Measurements from ENCODE around the gene SAMHD1.

Gene SAMHD1

GRCh38 chr20:36871640-36872570 lies 79.6 kb downstream of the SAMHD1 start:
- Histone ChIP-seq H3K4me3 (ENCODE audit: low read length) (no peak overlapping the region), H3K4me1 (ENCODE audit: control insufficient read depth, insufficient read depth, low read length) (peaks cover under 1% of the 10 kb centered on the region), H3K9ac (ENCODE audit: low read length) (no peak overlapping the region), H3K36me3 (ENCODE audit: control insufficient read depth, insufficient read depth, low read length, severe bottlenecking) (no peaks in the 10 kb centered on the region), H3K9me3 (ENCODE audit: control insufficient read depth, low read length) (no peaks in the 10 kb centered on the region), H3K27me3 (replicated peaks; ENCODE audit: control insufficient read depth, insufficient read depth, low read length) (no peaks in the 10 kb centered on the region)
- DNase-seq (ENCODE audit: low read depth) = no peak

GRCh38 chr20:36866681-36867495 lies 84.6 kb downstream of the SAMHD1 start:
- H3K36me3 ChIP-seq (ENCODE audit: control insufficient read depth, insufficient read depth, low read length, severe bottlenecking) = no peaks in the 10 kb centered on the region
- peaks cover 4% of the 10 kb centered on the region for H3K4me1 ChIP-seq (ENCODE audit: control insufficient read depth, insufficient read depth, low read length)
- no peak overlapping the region for H3K4me3 ChIP-seq (ENCODE audit: low read length)
- no peaks in the 10 kb centered on the region for H3K27me3 ChIP-seq (replicated peaks; ENCODE audit: control insufficient read depth, insufficient read depth, low read length)
- no peak overlapping the region for H3K9ac ChIP-seq (ENCODE audit: low read length)
- H3K9me3 ChIP-seq (ENCODE audit: control insufficient read depth, low read length) = no peaks in the 10 kb centered on the region
- DNase-seq (ENCODE audit: low read depth) = peak; percentile 15

DNA sequence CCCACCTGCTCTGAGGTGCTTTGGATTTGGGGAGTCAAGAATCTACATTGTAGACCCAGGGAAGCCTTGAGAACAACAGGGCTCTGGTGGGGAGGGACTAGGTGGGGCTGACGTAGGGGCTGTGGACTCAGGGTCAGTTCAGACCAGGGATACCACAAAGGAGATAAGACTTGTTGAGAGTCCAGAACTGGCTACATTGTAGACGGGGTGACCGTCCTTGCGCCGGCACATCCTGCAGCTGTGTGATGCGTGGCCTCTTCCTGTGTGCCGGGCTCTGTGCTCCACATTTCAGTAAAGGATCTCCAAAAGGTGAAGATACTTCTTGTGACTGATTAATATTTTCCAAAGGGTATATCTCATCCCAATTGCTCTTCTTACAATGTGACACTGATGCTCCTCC lies 85.3 kb downstream of the SAMHD1 start:
- H3K9me3 ChIP-seq (ENCODE audit: control insufficient read depth, low read length) = no peaks in the 10 kb centered on the region
- no peaks in the 10 kb centered on the region for H3K27me3 ChIP-seq (replicated peaks; ENCODE audit: control insufficient read depth, insufficient read depth, low read length)
- H3K36me3 ChIP-seq (ENCODE audit: control insufficient read depth, insufficient read depth, low read length, severe bottlenecking) = no peaks in the 10 kb centered on the region
- no peak overlapping the region for H3K4me3 ChIP-seq (ENCODE audit: low read length)
- H3K9ac ChIP-seq (ENCODE audit: low read length) = no peak overlapping the region
- peaks cover 11% of the 10 kb centered on the region for H3K4me1 ChIP-seq (ENCODE audit: control insufficient read depth, insufficient read depth, low read length)
- no peak for DNase-seq (ENCODE audit: low read depth)

- Histone ChIP-seq H3K36me3 (ENCODE audit: control insufficient read depth, insufficient read depth, low read length, severe bottlenecking) (no peaks in the 10 kb centered on the region), H3K9me3 (ENCODE audit: control insufficient read depth, low read length) (no peaks in the 10 kb centered on the region), H3K4me3 (ENCODE audit: low read length) (no peak overlapping the region), H3K27me3 (replicated peaks; ENCODE audit: control insufficient read depth, insufficient read depth, low read length) (no peaks in the 10 kb centered on the region), H3K4me1 (ENCODE audit: control insufficient read depth, insufficient read depth, low read length) (peaks cover 15% of the 10 kb centered on the region), H3K9ac (ENCODE audit: low read length) (no peak overlapping the region)
- no peak for DNase-seq (ENCODE audit: low read depth)
Observed at GRCh38 chr20:36865861-36866149, 85.7 kb downstream of the SAMHD1 start.

GRCh38 chr20:36865076-36865860 lies 86.2 kb downstream of the SAMHD1 start:
- no peaks in the 10 kb centered on the region for H3K36me3 ChIP-seq (ENCODE audit: control insufficient read depth, insufficient read depth, low read length, severe bottlenecking)
- H3K4me1 ChIP-seq (ENCODE audit: control insufficient read depth, insufficient read depth, low read length) = peaks cover 20% of the 10 kb centered on the region
- H3K4me3 ChIP-seq (ENCODE audit: low read length) = no peak overlapping the region
- no peak for DNase-seq (ENCODE audit: low read depth)
- no peak overlapping the region for H3K9ac ChIP-seq (ENCODE audit: low read length)
- no peaks in the 10 kb centered on the region for H3K27me3 ChIP-seq (replicated peaks; ENCODE audit: control insufficient read depth, insufficient read depth, low read length)
- no peaks in the 10 kb centered on the region for H3K9me3 ChIP-seq (ENCODE audit: control insufficient read depth, low read length)

- DNase-seq (ENCODE audit: low read depth) = peak; percentile 58
- Histone ChIP-seq H3K4me3 (ENCODE audit: low read length) (peak overlapping the region; percentile 80), H3K4me1 (ENCODE audit: control insufficient read depth, insufficient read depth, low read length) (peaks cover 29% of the 10 kb centered on the region), H3K9ac (ENCODE audit: low read length) (peak overlapping the region; percentile 86), H3K9me3 (ENCODE audit: control insufficient read depth, low read length) (no peaks in the 10 kb centered on the region), H3K36me3 (ENCODE audit: control insufficient read depth, insufficient read depth, low read length, severe bottlenecking) (no peaks in the 10 kb centered on the region), H3K27me3 (replicated peaks; ENCODE audit: control insufficient read depth, insufficient read depth, low read length) (no peaks in the 10 kb centered on the region)
Observed at GRCh38 chr20:36862857-36863668, 88.4 kb downstream of the SAMHD1 start.

GRCh38 chr20:36861875-36862801 lies 89.4 kb downstream of the SAMHD1 start:
- DNase-seq (ENCODE audit: low read depth) = peak; percentile 91
- Histone ChIP-seq H3K36me3 (ENCODE audit: control insufficient read depth, insufficient read depth, low read length, severe bottlenecking) (no peaks in the 10 kb centered on the region), H3K4me3 (ENCODE audit: low read length) (peak overlapping the region; percentile 80), H3K9ac (ENCODE audit: low read length) (peak overlapping the region; percentile 86), H3K27me3 (replicated peaks; ENCODE audit: control insufficient read depth, insufficient read depth, low read length) (no peaks in the 10 kb centered on the region), H3K9me3 (ENCODE audit: control insufficient read depth, low read length) (no peaks in the 10 kb centered on the region), H3K4me1 (ENCODE audit: control insufficient read depth, insufficient read depth, low read length) (peaks cover 31% of the 10 kb centered on the region)

GRCh38 chr20:36861625-36861874 lies 90.0 kb downstream of the SAMHD1 start:
- H3K9me3 ChIP-seq (ENCODE audit: control insufficient read depth, low read length) = no peaks in the 10 kb centered on the region
- no peaks in the 10 kb centered on the region for H3K27me3 ChIP-seq (replicated peaks; ENCODE audit: control insufficient read depth, insufficient read depth, low read length)
- no peaks in the 10 kb centered on the region for H3K36me3 ChIP-seq (ENCODE audit: control insufficient read depth, insufficient read depth, low read length, severe bottlenecking)
- H3K9ac ChIP-seq (ENCODE audit: low read length) = peak overlapping the region; percentile 86
- H3K4me1 ChIP-seq (ENCODE audit: control insufficient read depth, insufficient read depth, low read length) = peaks cover 29% of the 10 kb centered on the region
- H3K4me3 ChIP-seq (ENCODE audit: low read length) = peak overlapping the region; percentile 80
- DNase-seq (ENCODE audit: low read depth) = no peak

DNA sequence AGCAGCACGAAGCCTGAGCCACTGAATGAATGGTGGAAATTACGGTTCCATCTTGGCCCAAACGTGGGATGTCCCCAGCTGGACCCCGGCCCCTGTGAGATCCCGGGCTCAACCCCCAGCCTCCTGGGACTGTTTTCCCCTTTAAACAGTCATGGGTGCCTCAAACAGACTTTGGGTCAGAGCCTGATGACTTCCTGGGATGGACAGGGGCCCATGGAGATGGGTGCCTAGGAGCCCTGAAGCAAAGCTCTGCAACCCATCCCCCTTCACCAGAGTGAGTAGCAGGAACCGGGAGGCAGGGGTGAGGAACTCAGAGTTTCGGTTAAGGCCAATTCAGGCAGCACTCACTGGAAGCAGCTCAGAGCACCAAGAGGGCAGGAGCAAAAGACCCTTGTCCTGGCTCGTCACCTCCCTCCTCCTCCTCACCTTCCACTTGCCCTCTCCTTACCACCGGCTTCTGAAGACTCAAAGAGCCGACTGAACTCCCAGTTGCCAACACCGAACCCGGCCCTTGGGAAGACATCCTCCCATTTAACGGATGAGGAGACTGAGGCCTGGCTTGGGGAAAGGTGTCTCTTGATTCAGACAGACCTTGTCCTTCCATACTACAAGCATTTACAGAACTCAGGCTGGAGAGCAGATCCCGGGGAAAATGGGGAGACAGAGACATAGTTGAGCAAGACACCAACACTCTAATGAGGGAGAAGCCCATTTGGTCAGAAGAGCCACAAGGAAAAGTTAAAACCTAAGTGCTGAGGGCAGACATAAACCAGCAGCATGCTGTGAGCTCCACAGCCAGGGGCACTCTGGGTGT lies 90.5 kb downstream of the SAMHD1 start:
- H3K36me3 ChIP-seq (ENCODE audit: control insufficient read depth, insufficient read depth, low read length, severe bottlenecking) = no peaks in the 10 kb centered on the region
- peak; percentile 36 for DNase-seq (ENCODE audit: low read depth)
- H3K27me3 ChIP-seq (replicated peaks; ENCODE audit: control insufficient read depth, insufficient read depth, low read length) = no peaks in the 10 kb centered on the region
- H3K4me3 ChIP-seq (ENCODE audit: low read length) = peak overlapping the region; percentile 80
- H3K9ac ChIP-seq (ENCODE audit: low read length) = peak overlapping the region; percentile 86
- peaks cover 34% of the 10 kb centered on the region for H3K4me1 ChIP-seq (ENCODE audit: control insufficient read depth, insufficient read depth, low read length)
- no peaks in the 10 kb centered on the region for H3K9me3 ChIP-seq (ENCODE audit: control insufficient read depth, low read length)

All from adipocyte (in vitro differentiated cells).